CD4-positive, alpha-beta T cell (primary cell): ENCODE data around the gene PPP2R2C. TPM values are rescaled to one million over a fixed set of nuclear protein-coding genes. Genes with fewer than 3 reads are reported as not detected.

Source experiments
- ATAC-seq: fragments of 200-7000 bp; cut with Tn5 transposase; one replicate; pipeline ENCODE4 v1.10.0; 2022; ENCODE audit warnings: mild to moderate bottlenecking; ENCODE audit not compliant: poor library complexity
- CTCF ChIA-PET: fragments of 350-600 bp; sonication (Branson Sonifier 250); formaldehyde crosslinking; loops from one replicate; lab custom pipeline; 2021; ENCODE audit warnings: antibody characterized with exemption, inconsistent platforms; lab: Charles Lee
- POLR2A ChIA-PET: fragments of 350-600 bp; sonication (Branson Sonifier 250); formaldehyde crosslinking; loops from one replicate; lab custom pipeline; 2021; ENCODE audit warnings: antibody characterized with exemption, inconsistent platforms; lab: Charles Lee
- DNase-seq, 14 experiments: peaks; one replicate each; pipeline ENCODE4 v3.0.0-alpha.2; 2013 to 2020; ENCODE audit warnings: mixed read lengths in 2 of 14
- H3K27ac ChIP-seq, 2 donors: one replicate each; pipeline versions ENCODE4 v1.5.1 to v1.7.0; 2013; ENCODE audit warnings: low read length in 2 of 2, low read depth in 1 of 2, mild to moderate bottlenecking in 1 of 2
- H3K27me3 ChIP-seq, 2 experiments: 1 replicate in 1 of 2; 2 replicates in 1 of 2; pipeline versions ENCODE4 v1.6.1 to v1.7.0; 2013; ENCODE audit warnings: low read length in 2 of 2, control low read depth in 1 of 2, mild to moderate bottlenecking in 1 of 2, moderate library complexity in 1 of 2; ENCODE audit not compliant: insufficient read depth in 2 of 2, control insufficient read depth in 1 of 2
- H3K36me3 ChIP-seq: one replicate; pipeline ENCODE4 v1.6.1; 2013; ENCODE audit warnings: low read length, control low read depth; ENCODE audit not compliant: insufficient read depth
- H3K4me1 ChIP-seq: one replicate; pipeline ENCODE4 v1.6.1; 2013; ENCODE audit warnings: low read length, control low read depth; ENCODE audit not compliant: insufficient read depth
- H3K4me3 ChIP-seq: one replicate; pipeline ENCODE4 v1.5.1; 2013; ENCODE audit warnings: mild to moderate bottlenecking, low read length, moderate library complexity
- H3K9me3 ChIP-seq, 2 experiments: 1 replicate in 1 of 2; 2 replicates in 1 of 2; pipeline versions ENCODE4 v1.6.1 to v1.7.0; 2013; ENCODE audit warnings: low read length in 2 of 2, mild to moderate bottlenecking in 2 of 2, control low read depth in 1 of 2, moderate library complexity in 1 of 2; ENCODE audit not compliant: control insufficient read depth in 1 of 2, insufficient read depth in 1 of 2
- H3K27ac Mint-ChIP-seq: one replicate; pipeline ENCODE4 v1.8.0; 2020; ENCODE audit warnings: mixed read lengths
- H3K27me3 Mint-ChIP-seq: one replicate; pipeline ENCODE4 v1.8.0; 2021; ENCODE audit warnings: mixed read lengths
- H3K36me3 Mint-ChIP-seq: one replicate; pipeline ENCODE4 v1.8.0; 2021; ENCODE audit warnings: low read depth, mixed read lengths
- H3K4me1 Mint-ChIP-seq: one replicate; pipeline ENCODE4 v1.8.0; 2021; ENCODE audit warnings: low read depth, mixed read lengths
- H3K4me3 Mint-ChIP-seq: one replicate; pipeline ENCODE4 v1.8.0; 2020; ENCODE audit warnings: mild to moderate bottlenecking, mixed read lengths
- H3K9me3 Mint-ChIP-seq: one replicate; pipeline ENCODE4 v1.8.0; 2020; ENCODE audit warnings: mixed read lengths
- intact Hi-C, 2 experiments: fragments of 100-400 bp; cut with DNase I in 1 of 2; cut with micrococcal nuclease in 1 of 2; formaldehyde crosslinking; loops; one replicate each; pipeline versions ENCODE4 v1.15.1 to v1.9.0; 2023 to 2025; cut with DNase I, micrococcal nuclease
- total RNA-seq, 174 experiments: library from RNA in 2 of 174; stranded (reverse) in 2 of 174; gene quantifications; one replicate each; pipeline ENCODE4 v1.2.3 and lab custom pipeline; 2021 to 2026
- TF ChIP-seq, protein P1 (sequence below): fragments of 200-600 bp; IDR thresholded peaks from one replicate; pipeline ENCODE4 v1.8.0; 2022; ENCODE audit warnings: antibody characterized with exemption, mild to moderate bottlenecking

PPP2R2C gene
- total RNA-seq, 2 experiments from 2014 or later: not detected

DNA sequence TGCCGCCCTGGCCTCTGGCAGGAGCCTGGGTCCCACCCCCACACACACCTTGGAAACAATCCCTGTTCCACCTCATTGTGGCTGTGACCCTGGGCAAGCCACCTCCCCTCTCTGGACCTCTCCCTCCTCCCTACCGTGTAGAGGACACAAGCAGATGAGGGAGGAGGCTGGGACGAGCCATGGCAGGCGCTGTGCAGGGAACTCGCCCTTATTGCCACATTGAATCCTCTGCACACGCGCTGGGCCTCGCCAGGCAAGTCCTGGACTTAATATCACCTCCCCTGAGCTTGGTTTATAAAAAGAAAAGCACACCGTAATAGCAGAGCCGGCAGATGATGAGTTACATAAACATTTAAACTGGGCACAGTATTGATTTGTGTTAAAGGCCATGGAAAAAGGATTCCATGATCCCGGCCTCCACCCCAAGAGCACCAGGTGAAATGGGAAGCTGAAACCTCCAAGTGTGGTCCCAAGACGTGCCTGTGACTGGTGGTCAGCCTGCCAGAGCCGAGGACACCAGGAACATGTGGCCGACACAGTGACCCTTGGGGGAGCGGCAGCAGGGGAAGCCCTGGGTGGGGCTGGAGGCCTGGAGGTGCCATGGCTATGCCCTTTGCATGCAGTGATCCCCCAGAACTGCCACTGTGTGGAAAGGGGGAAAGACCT lies 81.1 kb downstream of the PPP2R2C start:
- Histone ChIP-seq H3K4me3 (no peak overlapping the region), H3K27ac (no peak overlapping the region), H3K36me3 (no peaks in the 10 kb centered on the region), H3K4me1 (no peaks in the 10 kb centered on the region), H3K9me3 (no peaks in the 10 kb centered on the region), H3K27me3 (peaks cover 5 to 11% of the 10 kb centered on the region in 2 experiments)
- intact Hi-C loops: no loop called here
- ATAC-seq (no peak), DNase-seq (no peak)
- ChIA-PET CTCF (no interaction called here), POLR2A (no interaction called here)
- H3K27ac Mint-ChIP-seq: no peak overlapping the region
- no peaks in the 10 kb centered on the region for H3K4me1 Mint-ChIP-seq
- TF ChIP-seq, protein P1, sequence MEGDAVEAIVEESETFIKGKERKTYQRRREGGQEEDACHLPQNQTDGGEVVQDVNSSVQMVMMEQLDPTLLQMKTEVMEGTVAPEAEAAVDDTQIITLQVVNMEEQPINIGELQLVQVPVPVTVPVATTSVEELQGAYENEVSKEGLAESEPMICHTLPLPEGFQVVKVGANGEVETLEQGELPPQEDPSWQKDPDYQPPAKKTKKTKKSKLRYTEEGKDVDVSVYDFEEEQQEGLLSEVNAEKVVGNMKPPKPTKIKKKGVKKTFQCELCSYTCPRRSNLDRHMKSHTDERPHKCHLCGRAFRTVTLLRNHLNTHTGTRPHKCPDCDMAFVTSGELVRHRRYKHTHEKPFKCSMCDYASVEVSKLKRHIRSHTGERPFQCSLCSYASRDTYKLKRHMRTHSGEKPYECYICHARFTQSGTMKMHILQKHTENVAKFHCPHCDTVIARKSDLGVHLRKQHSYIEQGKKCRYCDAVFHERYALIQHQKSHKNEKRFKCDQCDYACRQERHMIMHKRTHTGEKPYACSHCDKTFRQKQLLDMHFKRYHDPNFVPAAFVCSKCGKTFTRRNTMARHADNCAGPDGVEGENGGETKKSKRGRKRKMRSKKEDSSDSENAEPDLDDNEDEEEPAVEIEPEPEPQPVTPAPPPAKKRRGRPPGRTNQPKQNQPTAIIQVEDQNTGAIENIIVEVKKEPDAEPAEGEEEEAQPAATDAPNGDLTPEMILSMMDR: no peak
- no peaks in the 10 kb centered on the region for H3K9me3 Mint-ChIP-seq
- peaks cover 32% of the 10 kb centered on the region for H3K27me3 Mint-ChIP-seq
- no peaks in the 10 kb centered on the region for H3K36me3 Mint-ChIP-seq
- H3K4me3 Mint-ChIP-seq: no peak overlapping the region

DNA sequence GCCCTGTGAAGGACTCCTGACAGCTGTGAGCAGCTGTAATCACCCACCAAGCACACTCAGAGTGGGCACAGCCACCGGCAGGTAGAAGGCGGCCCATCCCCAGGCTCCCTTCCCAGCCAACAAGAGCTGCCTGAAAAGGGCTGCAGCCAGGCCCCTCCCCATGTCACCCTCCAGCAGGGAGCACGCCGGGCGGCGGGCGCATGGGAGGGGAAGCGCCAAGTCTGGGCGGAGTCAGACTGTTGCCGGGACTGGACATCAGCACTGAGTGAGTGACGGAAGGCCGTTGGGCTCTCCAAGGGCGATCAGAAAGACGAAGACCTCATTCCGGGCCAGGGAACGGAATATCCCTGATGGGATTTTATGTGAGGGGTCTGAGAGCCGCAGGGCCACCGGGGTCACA lies 82.1 kb downstream of the PPP2R2C start:
- ATAC-seq (no peak), DNase-seq (no peak)
- TF ChIP-seq, protein P1: no peak
- POLR2A ChIA-PET: no interaction called here
- Histone ChIP-seq H3K27me3 (peaks cover 1 to 5% of the 10 kb centered on the region in 2 experiments), H3K4me1 (no peaks in the 10 kb centered on the region), H3K4me3 (no peak overlapping the region), H3K36me3 (no peaks in the 10 kb centered on the region), H3K27ac (no peak overlapping the region), H3K9me3 (no peaks in the 10 kb centered on the region)
- intact Hi-C loops: no loop called here
- peaks cover 38% of the 10 kb centered on the region for H3K27me3 Mint-ChIP-seq
- CTCF ChIA-PET: no interaction called here
- no peaks in the 10 kb centered on the region for H3K4me1 Mint-ChIP-seq
- H3K9me3 Mint-ChIP-seq: no peaks in the 10 kb centered on the region
- H3K36me3 Mint-ChIP-seq: no peaks in the 10 kb centered on the region
- H3K4me3 Mint-ChIP-seq: no peak overlapping the region
- H3K27ac Mint-ChIP-seq: no peak overlapping the region

DNA sequence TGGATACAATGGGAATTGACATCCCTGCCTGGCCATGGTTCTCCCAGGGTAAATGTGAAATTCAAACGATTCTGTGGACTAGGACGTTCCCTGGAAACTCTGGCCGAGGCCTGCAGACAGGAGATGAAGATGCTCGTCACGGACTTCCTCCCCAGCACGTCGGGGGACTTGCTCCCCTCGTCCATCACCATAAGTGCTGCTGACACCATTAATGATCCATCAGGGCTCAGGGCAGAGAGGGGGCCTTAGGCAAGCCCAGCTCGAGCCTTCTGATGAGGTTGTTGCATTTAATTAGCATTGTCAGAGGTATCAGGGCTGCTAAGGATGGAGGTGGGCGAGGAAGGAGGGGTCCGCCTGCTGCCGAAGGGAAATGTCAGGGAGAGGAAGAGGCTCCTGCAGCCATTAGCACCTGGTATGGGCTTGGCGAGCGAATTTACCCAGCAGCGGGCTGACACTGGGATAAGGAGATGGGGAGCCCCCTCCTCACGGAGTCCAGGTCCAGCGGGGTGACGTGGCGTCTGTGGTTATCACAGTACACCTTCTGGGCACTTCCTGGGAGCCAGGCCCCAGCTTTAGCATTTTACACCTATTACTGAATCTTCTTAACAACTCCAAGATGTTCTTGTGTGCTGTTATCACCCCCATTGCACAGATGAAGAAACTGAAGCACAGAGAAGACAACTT lies 83.1 kb downstream of the PPP2R2C start:
- TF ChIP-seq, protein P1: no peak
- ChIA-PET CTCF (no interaction called here), POLR2A (no interaction called here)
- Mint-ChIP-seq H3K27ac (no peak overlapping the region), H3K4me1 (no peaks in the 10 kb centered on the region), H3K4me3 (no peak overlapping the region), H3K27me3 (peaks cover 48% of the 10 kb centered on the region), H3K36me3 (no peaks in the 10 kb centered on the region), H3K9me3 (no peaks in the 10 kb centered on the region)
- no peak overlapping the region for H3K27ac ChIP-seq
- ATAC-seq (no peak), DNase-seq (no peak)
- no peaks in the 10 kb centered on the region for H3K9me3 ChIP-seq
- H3K27me3 ChIP-seq: peaks cover 0 to 5% of the 10 kb centered on the region in 2 experiments
- no peaks in the 10 kb centered on the region for H3K4me1 ChIP-seq
- intact Hi-C loops: no loop called here
- no peaks in the 10 kb centered on the region for H3K36me3 ChIP-seq
- H3K4me3 ChIP-seq: no peak overlapping the region
